Measurements from ENCODE around the gene LRP1B.

GRCh38 chr2:142153601-142154000 lies 22.8 kb upstream of the LRP1B start:
- TF ChIP-seq POLR2A (IDR thresholded peaks at IDR 0.05) = no peak
- TF ChIP-seq CTCF (IDR thresholded peaks at IDR 0.05) = no peak

Data from thyroid gland (tissue), 4 donors.